Keratinocyte (primary cell): ENCODE data around the gene FAT1. TPM values are rescaled to one million over a fixed set of nuclear protein-coding genes. Genes with fewer than 3 reads are reported as not detected.

ENCODE experiments used
- DNase-seq: peaks from one replicate; pipeline ENCODE4 v3.0.0-alpha.2; 2011; ENCODE audit warnings: low read depth, missing footprints, low spot score
- FAIRE-seq: peaks from 2 replicates; lab custom pipeline; 2011; peaks lifted over from hg19 to GRCh38; lab: Jason Lieb, UNC
- H2AFZ ChIP-seq: 2 replicates; pipeline ENCODE4 v1.6.0; 2012; ENCODE audit warnings: low read length, control low read depth, inconsistent platforms; ENCODE audit not compliant: control insufficient read depth
- H3K27ac ChIP-seq: 2 replicates; pipeline ENCODE4 v1.5.1; 2011; ENCODE audit warnings: low read length; ENCODE audit not compliant: control insufficient read depth, insufficient read depth
- H3K27me3 ChIP-seq: 3 replicates; pipeline ENCODE4 v1.6.0; 2011; ENCODE audit warnings: low read length; ENCODE audit not compliant: control insufficient read depth, insufficient read depth; ENCODE audit errors: extremely low read depth
- H3K36me3 ChIP-seq, 2 experiments: 2 replicates in 1 of 2; 3 replicates in 1 of 2; pipeline ENCODE4 v1.5.1; 2011; ENCODE audit warnings: low read length in 2 of 2, mild to moderate bottlenecking in 1 of 2; ENCODE audit not compliant: control insufficient read depth in 2 of 2, insufficient read depth in 2 of 2; ENCODE audit errors: extremely low read depth in 1 of 2
- H3K4me1 ChIP-seq: 3 replicates; pipeline ENCODE4 v1.5.1; 2011; ENCODE audit warnings: low read length; ENCODE audit not compliant: control insufficient read depth, insufficient read depth; ENCODE audit errors: extremely low read depth
- H3K4me2 ChIP-seq: 3 replicates; pipeline ENCODE4 v1.6.0; 2011; ENCODE audit warnings: low read depth, low read length; ENCODE audit not compliant: control insufficient read depth, insufficient read depth; ENCODE audit errors: extremely low read depth
- H3K4me3 ChIP-seq, 3 experiments: fragments of 200-600 bp in 1 of 3; sonication (generic) in 1 of 3; 2 replicates in 2 of 3; 3 replicates in 1 of 3; pipeline ENCODE4 v1.5.1; 2011 to 2016; ENCODE audit warnings: low read length in 3 of 3, mild to moderate bottlenecking in 3 of 3, control low read depth in 2 of 3, inconsistent platforms in 1 of 3, low read depth in 1 of 3, mixed read lengths in 1 of 3, mixed run types in 1 of 3, moderate library complexity in 1 of 3; ENCODE audit not compliant: control insufficient read depth in 2 of 3, insufficient read depth in 2 of 3; ENCODE audit errors: extremely low read depth in 1 of 3
- H3K79me2 ChIP-seq: 2 replicates; pipeline ENCODE4 v1.6.0; 2012; ENCODE audit warnings: low read length; ENCODE audit not compliant: control insufficient read depth, insufficient read depth
- H3K9ac ChIP-seq: 3 replicates; pipeline ENCODE4 v1.6.0; 2011; ENCODE audit warnings: low read length; ENCODE audit not compliant: control insufficient read depth, insufficient read depth; ENCODE audit errors: extremely low read depth
- H3K9me1 ChIP-seq: 3 replicates; pipeline ENCODE4 v1.6.0; 2011; ENCODE audit warnings: low read length; ENCODE audit not compliant: control insufficient read depth, insufficient read depth; ENCODE audit errors: extremely low read depth
- H3K9me3 ChIP-seq: 2 replicates; pipeline ENCODE4 v1.5.1; 2012; ENCODE audit warnings: low read depth, low read length; ENCODE audit not compliant: control insufficient read depth
- H4K20me1 ChIP-seq: 3 replicates; pipeline ENCODE4 v1.6.0; 2011; ENCODE audit warnings: low read length; ENCODE audit not compliant: control insufficient read depth, insufficient read depth; ENCODE audit errors: extremely low read depth
- EZH2 ChIP-seq: IDR thresholded peaks from one replicate; pipeline ENCODE4 v1.6.1; 2012; ENCODE audit warnings: inconsistent platforms, mild to moderate bottlenecking, low read length, moderate library complexity
- dilution Hi-C: fragments of 300-500 bp; cut with MboI; formaldehyde crosslinking; loops from one replicate; pipeline ENCODE4 v1.7.0; 2020; ENCODE audit warnings: low sequenced_read_pairs; ENCODE audit not compliant: extremely low pct_ligation_motif_present
- polyA plus RNA-seq, 5 experiments: library from polyadenylated mRNA; depleted of rRNA in 3 of 5; stranded (reverse) in 3 of 5; stranded (forward) in 1 of 5; unstranded in 1 of 5; fragments of >200 nt; gene quantifications; 1 replicate in 1 of 5; 2 replicates in 3 of 5; 3 replicates in 1 of 5; pipeline versions ENCODE4 v1.2.1 to v1.2.3, GENCODE V29; 2011 to 2012; ENCODE audit warnings: missing spikeins in 2 of 5, low read depth in 1 of 5, low replicate concordance in 1 of 5
- TF ChIP-seq, protein P1 (sequence below), 3 experiments: IDR thresholded peaks in 1 of 3; conservative IDR thresholded peaks in 1 of 3; optimal IDR thresholded peaks in 1 of 3; 2 replicates in 2 of 3; 3 replicates in 1 of 3; pipeline versions ENCODE3 to v1.5.1; 2011; ENCODE audit warnings: low read length in 3 of 3, mild to moderate bottlenecking in 3 of 3, moderate library complexity in 2 of 3, control low read depth in 1 of 3, inconsistent platforms in 1 of 3; ENCODE audit not compliant: insufficient read depth in 2 of 3; ENCODE audit errors: extremely low read depth in 1 of 3

The FAT1 gene
- polyA plus RNA-seq, 1 donor (not counting 4 experiments of a cell fraction or from before 2014, with no cell fraction given), result 329 TPM

DNA sequence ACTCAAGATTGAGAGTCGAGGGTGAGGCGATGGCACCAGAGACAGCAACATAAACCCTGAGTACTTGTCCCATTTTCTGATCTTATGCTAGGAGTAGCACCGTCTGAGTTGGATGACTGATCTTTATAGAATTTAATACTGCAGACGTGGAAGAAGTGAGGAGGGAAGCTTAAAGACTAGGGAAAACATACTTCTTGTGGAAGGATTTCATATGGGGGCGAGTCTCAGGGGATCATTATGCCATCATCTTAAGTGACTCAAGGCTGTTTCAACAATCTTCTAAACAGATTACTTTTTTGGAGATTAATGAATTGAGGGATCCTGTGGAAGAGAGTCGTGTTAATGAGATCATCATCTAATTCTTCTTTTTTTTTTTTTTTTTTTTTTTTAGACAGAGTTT is 17.2 kb upstream of the FAT1 start:
- no peak overlapping the region for H3K27ac ChIP-seq
- no peak overlapping the region for H3K4me3 ChIP-seq
- FAIRE-seq (no peak), DNase-seq (no peak)
- no peaks in the 10 kb centered on the region for H3K36me3 ChIP-seq
- no peaks in the 10 kb centered on the region for H3K27me3 ChIP-seq
- no peak overlapping the region for H2AFZ ChIP-seq
- no peaks in the 10 kb centered on the region for H3K9me3 ChIP-seq
- TF ChIP-seq, protein P1, sequence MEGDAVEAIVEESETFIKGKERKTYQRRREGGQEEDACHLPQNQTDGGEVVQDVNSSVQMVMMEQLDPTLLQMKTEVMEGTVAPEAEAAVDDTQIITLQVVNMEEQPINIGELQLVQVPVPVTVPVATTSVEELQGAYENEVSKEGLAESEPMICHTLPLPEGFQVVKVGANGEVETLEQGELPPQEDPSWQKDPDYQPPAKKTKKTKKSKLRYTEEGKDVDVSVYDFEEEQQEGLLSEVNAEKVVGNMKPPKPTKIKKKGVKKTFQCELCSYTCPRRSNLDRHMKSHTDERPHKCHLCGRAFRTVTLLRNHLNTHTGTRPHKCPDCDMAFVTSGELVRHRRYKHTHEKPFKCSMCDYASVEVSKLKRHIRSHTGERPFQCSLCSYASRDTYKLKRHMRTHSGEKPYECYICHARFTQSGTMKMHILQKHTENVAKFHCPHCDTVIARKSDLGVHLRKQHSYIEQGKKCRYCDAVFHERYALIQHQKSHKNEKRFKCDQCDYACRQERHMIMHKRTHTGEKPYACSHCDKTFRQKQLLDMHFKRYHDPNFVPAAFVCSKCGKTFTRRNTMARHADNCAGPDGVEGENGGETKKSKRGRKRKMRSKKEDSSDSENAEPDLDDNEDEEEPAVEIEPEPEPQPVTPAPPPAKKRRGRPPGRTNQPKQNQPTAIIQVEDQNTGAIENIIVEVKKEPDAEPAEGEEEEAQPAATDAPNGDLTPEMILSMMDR (optimal IDR thresholded peaks at IDR 0.05 in 1 of 3, IDR thresholded peaks at IDR 0.05 in 1 of 3, conservative IDR thresholded peaks at IDR 0.05 in 1 of 3; ENCODE audit: extremely low read depth in 1 of 3, insufficient read depth in 2 of 3, low read length in 3 of 3), result no peak
- TF ChIP-seq EZH2, result no peak
- peaks cover 10% of the 10 kb centered on the region for H3K4me1 ChIP-seq
- no peaks in the 10 kb centered on the region for H3K79me2 ChIP-seq
- no peak overlapping the region for H3K9ac ChIP-seq
- no peaks in the 10 kb centered on the region for H3K9me1 ChIP-seq
- no peaks in the 10 kb centered on the region for H4K20me1 ChIP-seq
- dilution Hi-C loops, result no loop called here
- no peak overlapping the region for H3K4me2 ChIP-seq

DNA sequence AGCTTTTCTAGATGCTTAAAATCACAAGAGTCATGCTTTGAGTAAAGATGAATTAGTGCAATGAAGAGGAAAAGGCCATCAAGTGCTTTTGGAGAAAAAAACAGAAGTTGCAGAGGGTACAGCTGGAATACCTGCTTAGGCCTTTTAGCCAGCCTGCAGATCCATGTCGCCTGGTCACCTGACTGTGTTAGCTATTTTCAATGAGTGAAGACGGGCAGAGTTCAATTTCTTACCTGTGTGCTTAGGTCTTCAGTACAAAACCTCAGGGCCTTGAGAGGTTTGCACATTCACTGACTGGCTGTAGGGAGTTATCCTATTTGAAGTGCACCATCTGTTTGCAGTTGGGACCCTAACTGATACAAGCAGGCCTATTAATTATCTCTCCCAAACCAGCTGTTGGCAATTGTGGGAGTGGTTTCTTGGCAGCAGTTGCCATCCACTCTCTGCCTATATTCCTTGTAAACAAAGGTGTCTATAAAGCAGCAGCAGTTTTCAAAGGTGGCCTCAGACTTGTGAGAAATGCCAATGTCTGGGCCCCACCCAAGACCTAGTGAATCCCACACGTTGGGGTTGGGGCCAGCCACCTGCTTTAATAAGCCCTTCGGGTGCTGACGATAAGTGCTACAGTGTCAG is 16.3 kb upstream of the FAT1 start:
- DNase-seq, result no peak
- dilution Hi-C loops, result no loop called here
- TF ChIP-seq EZH2, result no peak
- TF ChIP-seq, protein P1 (optimal IDR thresholded peaks at IDR 0.05 in 1 of 3, IDR thresholded peaks at IDR 0.05 in 1 of 3, conservative IDR thresholded peaks at IDR 0.05 in 1 of 3; ENCODE audit: extremely low read depth in 1 of 3, insufficient read depth in 2 of 3, low read length in 3 of 3), result no peak
- H3K27me3 ChIP-seq, result no peaks in the 10 kb centered on the region
- H3K9ac ChIP-seq, result no peak overlapping the region
- no peak overlapping the region for H3K4me2 ChIP-seq
- no peaks in the 10 kb centered on the region for H4K20me1 ChIP-seq
- no peaks in the 10 kb centered on the region for H3K9me1 ChIP-seq
- no peaks in the 10 kb centered on the region for H3K36me3 ChIP-seq
- H3K4me1 ChIP-seq, result peaks cover 19% of the 10 kb centered on the region
- H3K27ac ChIP-seq, result no peak overlapping the region
- H3K79me2 ChIP-seq, result no peaks in the 10 kb centered on the region
- H3K4me3 ChIP-seq, result no peak overlapping the region
- FAIRE-seq, result no peak
- no peaks in the 10 kb centered on the region for H3K9me3 ChIP-seq
- peak overlapping the region; percentile 8 for H2AFZ ChIP-seq
